Upper lobe of left lung (tissue), 4 donors: ENCODE measurements around the gene WDR45B.

Experiments used
- EP300 ChIP-seq, 4 donors: sonication (generic); formaldehyde crosslinking; IDR thresholded peaks; one replicate each; pipeline ENCODE4 v1.5.1; 2017; ENCODE audit warnings: antibody characterized with exemption in 4 of 4, control low read depth in 2 of 4
- POLR2A ChIP-seq, 4 donors: fragments of 450-650 bp; IDR thresholded peaks; one replicate each; pipeline ENCODE4 v1.5.1; 2016 to 2017; ENCODE audit warnings: antibody characterized with exemption in 4 of 4, mild to moderate bottlenecking in 2 of 4
- TF ChIP-seq, protein P1 (sequence below), 6 experiments: fragments of 450-650 bp in 4 of 6; fragments of 200-600 bp in 2 of 6; sonication (generic) in 2 of 6; IDR thresholded peaks; one replicate each; pipeline ENCODE4 v1.5.1; 2016 to 2019; ENCODE audit warnings: antibody characterized with exemption in 6 of 6

DNA sequence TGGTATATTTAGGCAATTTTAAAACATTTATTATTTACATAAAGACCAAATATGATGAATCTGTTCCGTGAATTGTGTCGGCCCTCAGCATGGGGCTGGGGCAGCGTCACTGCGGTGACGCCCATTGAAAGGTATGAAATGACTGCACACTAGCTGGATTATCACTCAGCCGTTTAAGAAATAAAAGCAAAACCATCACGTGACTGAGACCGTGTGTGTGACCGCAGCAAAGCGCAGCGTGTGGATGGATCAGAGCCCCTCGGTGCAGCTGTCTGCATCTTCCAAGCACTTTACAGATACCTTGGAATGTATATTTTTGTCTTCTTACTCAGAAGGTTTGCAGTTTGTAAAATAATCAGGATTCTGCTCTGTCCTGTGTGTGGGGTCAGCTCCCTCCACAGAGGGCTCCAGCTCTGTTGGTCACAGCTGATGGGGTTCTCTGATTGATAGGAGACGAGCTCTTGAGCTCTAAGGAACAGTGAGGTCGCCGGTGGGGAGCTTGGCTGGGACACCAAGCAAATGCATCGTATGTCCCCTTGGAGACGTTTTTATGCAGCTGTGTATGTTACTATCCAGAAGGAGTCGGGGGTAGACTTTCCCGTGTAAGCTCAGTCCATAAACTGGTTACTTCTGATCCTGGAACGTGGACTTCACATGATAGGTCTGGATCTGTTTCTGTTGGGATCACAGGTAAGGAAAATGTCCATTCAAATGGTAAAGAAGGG lies 45.1 kb downstream of the WDR45B start:
- TF ChIP-seq, protein P1, sequence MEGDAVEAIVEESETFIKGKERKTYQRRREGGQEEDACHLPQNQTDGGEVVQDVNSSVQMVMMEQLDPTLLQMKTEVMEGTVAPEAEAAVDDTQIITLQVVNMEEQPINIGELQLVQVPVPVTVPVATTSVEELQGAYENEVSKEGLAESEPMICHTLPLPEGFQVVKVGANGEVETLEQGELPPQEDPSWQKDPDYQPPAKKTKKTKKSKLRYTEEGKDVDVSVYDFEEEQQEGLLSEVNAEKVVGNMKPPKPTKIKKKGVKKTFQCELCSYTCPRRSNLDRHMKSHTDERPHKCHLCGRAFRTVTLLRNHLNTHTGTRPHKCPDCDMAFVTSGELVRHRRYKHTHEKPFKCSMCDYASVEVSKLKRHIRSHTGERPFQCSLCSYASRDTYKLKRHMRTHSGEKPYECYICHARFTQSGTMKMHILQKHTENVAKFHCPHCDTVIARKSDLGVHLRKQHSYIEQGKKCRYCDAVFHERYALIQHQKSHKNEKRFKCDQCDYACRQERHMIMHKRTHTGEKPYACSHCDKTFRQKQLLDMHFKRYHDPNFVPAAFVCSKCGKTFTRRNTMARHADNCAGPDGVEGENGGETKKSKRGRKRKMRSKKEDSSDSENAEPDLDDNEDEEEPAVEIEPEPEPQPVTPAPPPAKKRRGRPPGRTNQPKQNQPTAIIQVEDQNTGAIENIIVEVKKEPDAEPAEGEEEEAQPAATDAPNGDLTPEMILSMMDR (IDR thresholded peaks at IDR 0.05), result no peak
- no peak for TF ChIP-seq POLR2A (IDR thresholded peaks at IDR 0.05)
- TF ChIP-seq EP300 (IDR thresholded peaks at IDR 0.05), result no peak
